DMS 273 (cell line): ENCODE data around the gene CSH1.
"Not testable (repeated sequence)": the region's sequence is repeated elsewhere in the genome, so short reads cannot be mapped to it uniquely, and the experiment has no call there.

ENCODE experiments used
- DNase-seq: peaks from one replicate; lab custom pipeline; 2025; ENCODE audit not compliant: unreplicated experiment; lab: John Stamatoyannopoulos, UW

CSH1 gene

GRCh38 chr17:63871646-63872365, 24.6 kb downstream of the CSH1 start:
- not testable (repeated sequence) for DNase-seq

- DNase-seq = not testable (repeated sequence)
These were observed 26.1 kb downstream of the CSH1 start for GRCh38 chr17:63870292-63870665.

- DNase-seq = not testable (repeated sequence)
These were observed 26.7 kb downstream of the CSH1 start for GRCh38 chr17:63869491-63870291.

- DNase-seq = peak; percentile 50
These were observed 29.7 kb downstream of the CSH1 start for GRCh38 chr17:63866625-63867024.

- no peak for DNase-seq
These were observed 37.1 kb downstream of the CSH1 start for GRCh38 chr17:63859257-63859656.

- DNase-seq = not testable (repeated sequence)
These were observed 39.9 kb downstream of the CSH1 start for GRCh38 chr17:63856425-63856824.

- DNase-seq = no peak
These were observed 41.2 kb downstream of the CSH1 start for GRCh38 chr17:63855185-63855584.

- DNase-seq = no peak
These were observed 41.7 kb downstream of the CSH1 start for GRCh38 chr17:63854709-63855108.

- no peak for DNase-seq
These were observed 43.1 kb downstream of the CSH1 start for GRCh38 chr17:63853260-63853659.

GRCh38 chr17:63850401-63850800, 46.0 kb downstream of the CSH1 start:
- no peak for DNase-seq

- peak; percentile 30 for DNase-seq
These were observed 47.3 kb downstream of the CSH1 start for GRCh38 chr17:63848834-63849689.

GRCh38 chr17:63847525-63848249, 48.7 kb downstream of the CSH1 start:
- peak; percentile 27 for DNase-seq

- no peak for DNase-seq
These were observed 50.9 kb downstream of the CSH1 start for GRCh38 chr17:63845509-63845908.
